GM19328 (cell line): ENCODE results near the gene JADE2.
A peak's percentile ranks its signal among the peaks of the same experiment; 100 is the strongest.
"Not testable (repeated sequence)": the region's sequence is repeated elsewhere in the genome, so short reads cannot be mapped to it uniquely, and the experiment has no call there.

Experiments
- ATAC-seq: cut with Tn5 transposase; IDR thresholded peaks from one replicate; pipeline ENCODE4 v1.9.1; 2021; ENCODE audit warnings: mild to moderate bottlenecking, moderate library complexity; ENCODE audit not compliant: unreplicated experiment

Gene JADE2

GRCh38 chr5:134581241-134581981 lies 55.9 kb downstream of the JADE2 start:
- ATAC-seq: no peak

GRCh38 chr5:134582281-134582680 lies 56.8 kb downstream of the JADE2 start:
- no peak for ATAC-seq

GRCh38 chr5:134582941-134583340 lies 57.5 kb downstream of the JADE2 start:
- ATAC-seq: no peak

GRCh38 chr5:134583766-134584165 lies 58.3 kb downstream of the JADE2 start:
- no peak for ATAC-seq

- no peak for ATAC-seq
Measured at GRCh38 chr5:134584662-134585061, 59.2 kb downstream of the JADE2 start.

GRCh38 chr5:134585966-134586365 lies 60.5 kb downstream of the JADE2 start:
- ATAC-seq: no peak

GRCh38 chr5:134586866-134587524 lies 61.5 kb downstream of the JADE2 start:
- ATAC-seq: peak; percentile 49

- no peak for ATAC-seq
Measured at GRCh38 chr5:134590992-134591659, 65.7 kb downstream of the JADE2 start.

GRCh38 chr5:134592141-134592746 lies 66.8 kb downstream of the JADE2 start:
- no peak for ATAC-seq

GRCh38 chr5:134594336-134594735 lies 68.9 kb downstream of the JADE2 start:
- no peak for ATAC-seq

- peak; percentile 57 for ATAC-seq
Measured at GRCh38 chr5:134594797-134595457, 69.5 kb downstream of the JADE2 start.

- ATAC-seq: no peak
Measured at GRCh38 chr5:134595458-134595838, 70.0 kb downstream of the JADE2 start.

GRCh38 chr5:134599820-134600219 lies 74.3 kb downstream of the JADE2 start:
- not testable (repeated sequence) for ATAC-seq

- no peak for ATAC-seq
Measured at GRCh38 chr5:134600600-134600999, 75.1 kb downstream of the JADE2 start.

GRCh38 chr5:134603059-134603458 lies 77.6 kb downstream of the JADE2 start:
- ATAC-seq: no peak

- ATAC-seq: no peak
Measured at GRCh38 chr5:134604908-134605307, 79.4 kb downstream of the JADE2 start.

GRCh38 chr5:134606726-134607125 lies 81.3 kb downstream of the JADE2 start:
- ATAC-seq: no peak

- no peak for ATAC-seq
Measured at GRCh38 chr5:134608555-134608954, 83.1 kb downstream of the JADE2 start.

- no peak for ATAC-seq
Measured at GRCh38 chr5:134609232-134609851, 83.9 kb downstream of the JADE2 start.

- no peak for ATAC-seq
Measured at GRCh38 chr5:134610725-134611124, 85.3 kb downstream of the JADE2 start.

- ATAC-seq: no peak
Measured at GRCh38 chr5:134611515-134611914, 86.0 kb downstream of the JADE2 start.
